ENCODE results near the gene ACOX2.

DNA sequence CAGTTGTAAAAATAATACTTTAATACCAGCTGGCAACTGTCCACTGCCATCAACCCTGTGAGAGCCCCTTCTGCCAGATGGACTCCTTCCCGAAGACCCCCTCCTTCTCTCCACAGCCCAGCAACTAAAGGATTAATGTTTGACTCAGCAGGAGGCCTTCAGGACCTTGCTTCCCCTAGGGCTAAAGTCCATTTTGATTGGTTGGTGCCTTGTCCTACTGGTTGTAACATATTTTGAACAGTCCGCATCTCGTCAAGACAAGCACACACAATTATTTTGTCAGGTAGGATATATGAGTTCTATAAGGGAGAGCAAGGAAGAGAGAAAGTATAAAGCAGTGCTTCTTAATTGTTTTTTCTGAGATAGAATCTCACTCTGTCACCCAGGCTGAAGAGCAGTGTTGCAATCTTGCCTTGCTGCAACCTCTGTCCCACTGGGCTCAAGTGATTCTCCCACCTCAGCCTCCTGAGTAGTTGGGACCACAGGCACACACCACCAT, 18.6 kb downstream of the ACOX2 start:
- TF ChIP-seq, protein P1, sequence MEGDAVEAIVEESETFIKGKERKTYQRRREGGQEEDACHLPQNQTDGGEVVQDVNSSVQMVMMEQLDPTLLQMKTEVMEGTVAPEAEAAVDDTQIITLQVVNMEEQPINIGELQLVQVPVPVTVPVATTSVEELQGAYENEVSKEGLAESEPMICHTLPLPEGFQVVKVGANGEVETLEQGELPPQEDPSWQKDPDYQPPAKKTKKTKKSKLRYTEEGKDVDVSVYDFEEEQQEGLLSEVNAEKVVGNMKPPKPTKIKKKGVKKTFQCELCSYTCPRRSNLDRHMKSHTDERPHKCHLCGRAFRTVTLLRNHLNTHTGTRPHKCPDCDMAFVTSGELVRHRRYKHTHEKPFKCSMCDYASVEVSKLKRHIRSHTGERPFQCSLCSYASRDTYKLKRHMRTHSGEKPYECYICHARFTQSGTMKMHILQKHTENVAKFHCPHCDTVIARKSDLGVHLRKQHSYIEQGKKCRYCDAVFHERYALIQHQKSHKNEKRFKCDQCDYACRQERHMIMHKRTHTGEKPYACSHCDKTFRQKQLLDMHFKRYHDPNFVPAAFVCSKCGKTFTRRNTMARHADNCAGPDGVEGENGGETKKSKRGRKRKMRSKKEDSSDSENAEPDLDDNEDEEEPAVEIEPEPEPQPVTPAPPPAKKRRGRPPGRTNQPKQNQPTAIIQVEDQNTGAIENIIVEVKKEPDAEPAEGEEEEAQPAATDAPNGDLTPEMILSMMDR (IDR thresholded peaks at IDR 0.05; ENCODE audit: borderline replicate concordance, extremely low read depth, low read length, poor library complexity, severe bottlenecking), result no peak
- no peak for TF ChIP-seq EZH2 (IDR thresholded peaks at IDR 0.05; ENCODE audit: borderline replicate concordance, low read depth, low read length, severe bottlenecking)

All from DND-41 (cell line).